ENCODE data around the gene EDN2. TPM values are rescaled to one million over a fixed set of nuclear protein-coding genes. Genes with fewer than 3 reads are reported as not detected.

Gene EDN2
- total RNA-seq, 1 donor from 2014 or later: not detected

DNA sequence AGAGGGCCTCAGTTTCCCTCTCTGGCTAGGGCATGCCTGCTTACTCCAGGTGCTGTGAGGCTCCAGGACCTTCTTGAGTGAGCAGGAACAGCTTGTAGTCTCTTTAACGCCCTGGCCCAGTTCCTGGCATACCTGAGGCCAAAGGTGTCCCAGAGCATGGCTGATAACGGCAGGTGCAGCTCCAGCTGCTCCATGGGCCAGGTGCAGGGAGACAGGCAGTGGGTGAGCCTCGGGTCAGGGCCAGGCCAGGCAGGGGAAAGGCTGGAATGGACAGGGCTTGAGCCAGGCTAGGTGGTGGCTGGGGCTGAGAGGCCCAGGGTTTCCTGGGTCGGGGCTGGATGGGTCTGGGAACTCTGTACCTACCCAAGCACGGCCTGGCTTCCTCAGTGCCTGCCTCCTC, 18.3 kb downstream of the EDN2 start:
- Mint-ChIP-seq H3K27me3 (ENCODE audit: unreplicated experiment) (peaks cover 4% of the 10 kb centered on the region), H3K4me3 (ENCODE audit: unreplicated experiment) (no peak overlapping the region), H3K36me3 (ENCODE audit: unreplicated experiment) (no peaks in the 10 kb centered on the region), H3K9me3 (ENCODE audit: unreplicated experiment) (peaks cover 4% of the 10 kb centered on the region), H3K4me1 (ENCODE audit: low read depth, unreplicated experiment) (peaks cover 23% of the 10 kb centered on the region), H3K27ac (ENCODE audit: unreplicated experiment) (no peak overlapping the region)
- DNase-seq: no peak
- no peak for TF ChIP-seq CTCF (IDR thresholded peaks at IDR 0.05; ENCODE audit: partially characterized antibody, unreplicated experiment)

DNA sequence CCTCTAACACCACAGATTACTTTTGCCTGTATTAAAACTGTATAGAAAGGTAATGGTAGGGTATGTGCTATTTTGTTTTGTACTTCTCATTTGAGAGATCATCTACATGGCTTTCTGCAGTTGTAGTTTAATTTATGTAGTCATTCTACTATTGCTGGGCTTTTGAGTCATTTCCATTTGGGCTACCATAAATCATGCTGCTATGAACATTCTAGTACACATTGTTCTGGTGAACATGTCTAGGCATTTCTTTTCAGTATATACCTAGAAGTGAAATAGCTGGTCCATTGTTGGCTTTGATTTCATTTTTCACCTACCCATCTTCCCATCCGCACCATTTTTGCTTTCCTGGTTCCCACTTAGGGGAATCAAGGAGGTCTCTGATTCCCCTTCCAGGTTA, 18.7 kb downstream of the EDN2 start:
- H3K4me3 Mint-ChIP-seq (ENCODE audit: unreplicated experiment): no peak overlapping the region
- H3K9me3 Mint-ChIP-seq (ENCODE audit: unreplicated experiment): peaks cover 4% of the 10 kb centered on the region
- peaks cover 23% of the 10 kb centered on the region for H3K4me1 Mint-ChIP-seq (ENCODE audit: low read depth, unreplicated experiment)
- H3K27me3 Mint-ChIP-seq (ENCODE audit: unreplicated experiment): peaks cover 4% of the 10 kb centered on the region
- H3K27ac Mint-ChIP-seq (ENCODE audit: unreplicated experiment): no peak overlapping the region
- TF ChIP-seq CTCF (IDR thresholded peaks at IDR 0.05; ENCODE audit: partially characterized antibody, unreplicated experiment): no peak
- DNase-seq: no peak
- H3K36me3 Mint-ChIP-seq (ENCODE audit: unreplicated experiment): no peaks in the 10 kb centered on the region

DNA sequence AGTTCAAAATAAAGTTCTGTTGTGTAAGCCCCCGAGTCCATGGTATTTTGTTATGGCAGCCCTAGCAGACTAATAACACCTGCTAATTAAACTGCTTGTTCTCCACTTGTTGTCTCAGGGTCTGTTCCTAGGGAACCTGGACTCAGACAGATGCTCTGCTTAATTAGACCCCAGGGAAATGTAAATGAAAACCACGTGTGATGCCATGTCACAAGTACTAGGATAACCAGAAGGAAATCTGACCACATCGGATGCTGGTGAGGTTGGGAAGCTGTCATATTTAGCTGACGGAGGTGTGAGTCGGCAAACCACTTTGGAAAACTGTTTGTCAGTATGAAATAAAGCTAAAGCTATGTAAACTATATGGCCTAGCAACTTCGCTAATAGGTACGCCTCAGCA, 19.6 kb downstream of the EDN2 start:
- no peak for TF ChIP-seq CTCF (IDR thresholded peaks at IDR 0.05; ENCODE audit: partially characterized antibody, unreplicated experiment)
- Mint-ChIP-seq H3K36me3 (ENCODE audit: unreplicated experiment) (no peaks in the 10 kb centered on the region), H3K4me3 (ENCODE audit: unreplicated experiment) (no peak overlapping the region), H3K27ac (ENCODE audit: unreplicated experiment) (no peak overlapping the region), H3K9me3 (ENCODE audit: unreplicated experiment) (peaks cover 4% of the 10 kb centered on the region), H3K27me3 (ENCODE audit: unreplicated experiment) (peaks cover 4% of the 10 kb centered on the region), H3K4me1 (ENCODE audit: low read depth, unreplicated experiment) (peaks cover 23% of the 10 kb centered on the region)
- no peak for DNase-seq

DNA sequence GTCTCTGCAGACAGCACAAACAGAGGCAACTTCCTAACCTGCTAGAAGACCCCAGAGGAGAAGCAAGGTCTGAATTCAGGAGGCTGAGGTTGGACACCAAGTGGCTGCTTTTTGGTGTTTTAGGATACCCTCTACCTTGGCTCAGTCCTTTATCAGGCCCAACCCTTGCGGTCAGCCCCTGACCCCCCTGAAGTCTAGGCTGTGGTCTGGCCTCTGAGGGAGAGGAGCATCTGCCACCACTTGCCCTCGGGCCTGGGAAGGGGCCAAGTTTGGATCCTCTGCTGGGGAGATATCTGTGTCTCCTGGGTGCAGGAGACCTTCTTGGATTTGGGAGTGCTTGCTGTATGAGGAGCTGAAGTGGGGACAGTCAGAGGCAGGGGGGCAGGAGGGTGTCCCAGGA, 21.0 kb downstream of the EDN2 start:
- peaks cover 6% of the 10 kb centered on the region for H3K27me3 Mint-ChIP-seq (ENCODE audit: unreplicated experiment)
- H3K4me1 Mint-ChIP-seq (ENCODE audit: low read depth, unreplicated experiment): peaks cover 19% of the 10 kb centered on the region
- no peak for DNase-seq
- H3K27ac Mint-ChIP-seq (ENCODE audit: unreplicated experiment): no peak overlapping the region
- H3K36me3 Mint-ChIP-seq (ENCODE audit: unreplicated experiment): no peaks in the 10 kb centered on the region
- H3K9me3 Mint-ChIP-seq (ENCODE audit: unreplicated experiment): peaks cover 4% of the 10 kb centered on the region
- TF ChIP-seq CTCF (IDR thresholded peaks at IDR 0.05; ENCODE audit: partially characterized antibody, unreplicated experiment): no peak
- no peak overlapping the region for H3K4me3 Mint-ChIP-seq (ENCODE audit: unreplicated experiment)

GRCh38 chr1:41462680-41463004, 21.8 kb downstream of the EDN2 start:
- no peak for TF ChIP-seq CTCF (IDR thresholded peaks at IDR 0.05; ENCODE audit: partially characterized antibody, unreplicated experiment)
- H3K27me3 Mint-ChIP-seq (ENCODE audit: unreplicated experiment): peaks cover 6% of the 10 kb centered on the region
- no peak overlapping the region for H3K27ac Mint-ChIP-seq (ENCODE audit: unreplicated experiment)
- H3K4me1 Mint-ChIP-seq (ENCODE audit: low read depth, unreplicated experiment): peaks cover 18% of the 10 kb centered on the region
- peaks cover 2% of the 10 kb centered on the region for H3K9me3 Mint-ChIP-seq (ENCODE audit: unreplicated experiment)
- no peak overlapping the region for H3K4me3 Mint-ChIP-seq (ENCODE audit: unreplicated experiment)
- no peaks in the 10 kb centered on the region for H3K36me3 Mint-ChIP-seq (ENCODE audit: unreplicated experiment)
- DNase-seq: no peak
